ENCODE results near the gene LTBP3. TPM values are rescaled to one million over a fixed set of nuclear protein-coding genes. Genes with fewer than 3 reads are reported as not detected.

LTBP3 gene
- total and polyA plus RNA-seq, 2 donors (not counting 3 experiments of a cell fraction or from before 2014, with no cell fraction given), result 120 to 209 TPM

GRCh38 chr11:65590240-65590738 lies 32.1 kb upstream of the LTBP3 start:
- Histone ChIP-seq H3K9me3 (replicated peaks; ENCODE audit: control insufficient read depth, insufficient read depth, low read length) (no peaks in the 10 kb centered on the region), H3K36me3 (ENCODE audit: control insufficient read depth in 2 of 2, extremely low read depth in 1 of 2, insufficient read depth in 2 of 2, low read length in 2 of 2) (no peaks in the 10 kb centered on the region), H3K9ac (replicated peaks; ENCODE audit: extremely low read depth, insufficient read depth, low read length) (no peak overlapping the region), H3K79me2 (ENCODE audit: control insufficient read depth, insufficient read depth, low read length) (no peaks in the 10 kb centered on the region), H3K27me3 (ENCODE audit: control insufficient read depth in 2 of 2, insufficient read depth in 2 of 2, low read length in 2 of 2) (no peaks in the 10 kb centered on the region), H3K4me3 (replicated peaks in 1 of 3; ENCODE audit: insufficient read depth in 1 of 3, low read depth in 1 of 3, low read length in 3 of 3) (no peak overlapping the region), H3K27ac (ENCODE audit: insufficient read depth, low read depth, low read length) (no peak overlapping the region), H3K9me1 (replicated peaks; ENCODE audit: control insufficient read depth, extremely low read depth, insufficient read depth, low read length) (no peaks in the 10 kb centered on the region), H3K4me2 (ENCODE audit: insufficient read depth, low read length) (no peak overlapping the region), H4K20me1 (replicated peaks; ENCODE audit: control insufficient read depth, extremely low read depth, insufficient read depth, low read length) (no peaks in the 10 kb centered on the region), H3K4me1 (ENCODE audit: control insufficient read depth, extremely low read depth, insufficient read depth, low read length) (peaks cover 7% of the 10 kb centered on the region), H2AFZ (ENCODE audit: low read depth, low read length) (no peak overlapping the region)
- intact Hi-C loops (cut with micrococcal nuclease) (loop anchor here (5.0 kb wide), 1 partner anchor 223 kb away; no protein-coding TSS in a partner anchor), dilution Hi-C loops (cut with MboI; ENCODE audit: extremely low pct_ligation_motif_present, low sequenced_read_pairs) (no loop called here)
- POLR2A ChIA-PET, result no interaction called here
- DNase-seq (ENCODE audit: low read depth, low spot score), result no peak
- FAIRE-seq, result no peak
- CTCF ChIA-PET, result interaction anchor here (1.1 to 12.2 kb wide), 8 partner anchors 16 to 58 kb away, joined by 3 to 206 read pairs (median 4); partner anchors contain the start of genes EHBP1L1, FAM89B, PCNX3 and ZNRD2
- BruUV-seq (replicated peaks), result no TSS peak
- TF ChIP-seq MYC (IDR thresholded peaks at IDR 0.05; ENCODE audit: low read depth, low read length) (no peak), GATA2 (IDR thresholded peaks at IDR 0.05; ENCODE audit: insufficient read depth, insufficient read length, low read depth, low read length) (no peak), POLR2AphosphoS5 (IDR thresholded peaks at IDR 0.05; ENCODE audit: insufficient read depth, low read depth, low read length) (no peak), POLR2A (IDR thresholded peaks at IDR 0.05; ENCODE audit: low read depth, low read length) (no peak), EZH2 (IDR thresholded peaks at IDR 0.05; ENCODE audit: borderline replicate concordance, low read depth, low read length, severe bottlenecking) (no peak), CTCF (IDR thresholded peaks at IDR 0.05; ENCODE audit: extremely low read depth in 1 of 2, insufficient read depth in 1 of 2, low read depth in 1 of 2, low read length in 2 of 2) (no peak), MAX (IDR thresholded peaks at IDR 0.05; ENCODE audit: insufficient read depth, insufficient read length) (no peak), FOS (IDR thresholded peaks at IDR 0.05; ENCODE audit: borderline replicate concordance, insufficient read depth, low read length) (no peak), JUN (IDR thresholded peaks at IDR 0.05; ENCODE audit: borderline replicate concordance, insufficient read depth, insufficient read length, low read depth) (no peak)

Measured in endothelial cell of umbilical vein (primary cell).